WERI-Rb-1 (cell line): Measurements from ENCODE around the gene IRF9.

ENCODE experiments used
- DNase-seq: peaks from one replicate; pipeline ENCODE4 v3.0.0-alpha.2; 2020
- H3K27ac ChIP-seq: fragments of 250-450 bp; sonication (Bioruptor Pico); 2 replicates; pipeline ENCODE4 v1.5.1; 2020; ENCODE audit warnings: mild to moderate bottlenecking, moderate library complexity
- H3K27me3 ChIP-seq: fragments of 250-450 bp; sonication (Bioruptor Pico); 2 replicates; pipeline ENCODE4 v1.5.1; 2021; ENCODE audit warnings: mild to moderate bottlenecking, low read depth, moderate library complexity; ENCODE audit not compliant: insufficient read depth, severe bottlenecking
- H3K36me3 ChIP-seq: fragments of 250-450 bp; sonication (Bioruptor Pico); 2 replicates; pipeline ENCODE4 v1.5.1; 2020; ENCODE audit warnings: mild to moderate bottlenecking, moderate library complexity
- H3K4me3 ChIP-seq: 2 replicates; pipeline ENCODE4 v1.5.1; 2011; ENCODE audit warnings: low read depth, mild to moderate bottlenecking, control low read depth, low read length
- H3K9me3 ChIP-seq: fragments of 250-450 bp; sonication (Bioruptor Pico); 2 replicates; pipeline ENCODE4 v1.5.1; 2021; ENCODE audit warnings: mild to moderate bottlenecking, moderate library complexity; ENCODE audit not compliant: severe bottlenecking
- TF ChIP-seq, protein P1 (sequence below): IDR thresholded peaks from 2 replicates; pipeline ENCODE4 v1.5.1; 2011; ENCODE audit warnings: low read depth, mild to moderate bottlenecking, control low read depth, inconsistent platforms, low read length

The IRF9 gene

DNA sequence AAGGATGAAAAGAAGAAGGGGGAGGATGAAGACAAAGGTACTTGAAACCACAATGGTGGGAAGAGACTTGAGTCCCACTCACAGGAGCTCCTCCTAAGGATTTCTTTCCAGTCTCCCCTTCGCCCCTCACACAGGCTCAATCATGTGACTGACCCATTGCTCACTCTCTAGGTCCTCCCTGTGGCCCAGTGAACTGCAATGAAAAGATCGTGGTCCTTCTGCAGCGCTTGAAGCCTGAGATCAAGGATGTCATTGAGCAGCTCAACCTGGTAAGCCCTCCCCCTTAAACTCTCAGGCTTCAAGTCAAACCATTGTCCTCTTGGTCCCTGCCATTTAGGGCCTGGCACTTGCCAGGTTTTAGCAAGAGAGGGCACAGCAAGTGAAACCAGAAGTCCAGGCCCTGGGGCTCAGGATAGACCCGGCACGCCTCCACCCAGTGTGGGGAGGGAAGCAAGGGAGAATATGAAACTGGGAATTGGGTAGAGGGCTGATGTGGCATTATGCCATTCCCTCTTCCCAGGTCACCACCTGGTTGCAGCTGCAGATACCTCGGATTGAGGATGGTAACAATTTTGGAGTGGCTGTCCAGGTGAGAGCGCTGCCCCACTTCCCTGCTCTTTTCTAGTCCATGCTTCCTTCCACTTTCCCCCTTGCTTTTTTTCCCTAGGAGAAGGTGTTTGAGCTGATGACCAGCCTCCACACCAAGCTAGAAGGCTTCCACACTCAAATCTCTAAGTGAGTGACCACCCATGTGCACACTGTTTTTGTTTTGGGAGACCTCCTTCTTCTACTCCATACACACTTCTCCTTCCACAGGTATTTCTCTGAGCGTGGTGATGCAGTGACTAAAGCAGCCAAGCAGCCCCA is 23.3 kb upstream of the IRF9 start:
- Histone ChIP-seq H3K9me3 (no peaks in the 10 kb centered on the region), H3K27ac (no peak overlapping the region), H3K36me3 (peaks cover 28% of the 10 kb centered on the region), H3K4me3 (no peak overlapping the region), H3K27me3 (no peaks in the 10 kb centered on the region)
- no peak for DNase-seq
- TF ChIP-seq, protein P1, sequence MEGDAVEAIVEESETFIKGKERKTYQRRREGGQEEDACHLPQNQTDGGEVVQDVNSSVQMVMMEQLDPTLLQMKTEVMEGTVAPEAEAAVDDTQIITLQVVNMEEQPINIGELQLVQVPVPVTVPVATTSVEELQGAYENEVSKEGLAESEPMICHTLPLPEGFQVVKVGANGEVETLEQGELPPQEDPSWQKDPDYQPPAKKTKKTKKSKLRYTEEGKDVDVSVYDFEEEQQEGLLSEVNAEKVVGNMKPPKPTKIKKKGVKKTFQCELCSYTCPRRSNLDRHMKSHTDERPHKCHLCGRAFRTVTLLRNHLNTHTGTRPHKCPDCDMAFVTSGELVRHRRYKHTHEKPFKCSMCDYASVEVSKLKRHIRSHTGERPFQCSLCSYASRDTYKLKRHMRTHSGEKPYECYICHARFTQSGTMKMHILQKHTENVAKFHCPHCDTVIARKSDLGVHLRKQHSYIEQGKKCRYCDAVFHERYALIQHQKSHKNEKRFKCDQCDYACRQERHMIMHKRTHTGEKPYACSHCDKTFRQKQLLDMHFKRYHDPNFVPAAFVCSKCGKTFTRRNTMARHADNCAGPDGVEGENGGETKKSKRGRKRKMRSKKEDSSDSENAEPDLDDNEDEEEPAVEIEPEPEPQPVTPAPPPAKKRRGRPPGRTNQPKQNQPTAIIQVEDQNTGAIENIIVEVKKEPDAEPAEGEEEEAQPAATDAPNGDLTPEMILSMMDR: no peak

DNA sequence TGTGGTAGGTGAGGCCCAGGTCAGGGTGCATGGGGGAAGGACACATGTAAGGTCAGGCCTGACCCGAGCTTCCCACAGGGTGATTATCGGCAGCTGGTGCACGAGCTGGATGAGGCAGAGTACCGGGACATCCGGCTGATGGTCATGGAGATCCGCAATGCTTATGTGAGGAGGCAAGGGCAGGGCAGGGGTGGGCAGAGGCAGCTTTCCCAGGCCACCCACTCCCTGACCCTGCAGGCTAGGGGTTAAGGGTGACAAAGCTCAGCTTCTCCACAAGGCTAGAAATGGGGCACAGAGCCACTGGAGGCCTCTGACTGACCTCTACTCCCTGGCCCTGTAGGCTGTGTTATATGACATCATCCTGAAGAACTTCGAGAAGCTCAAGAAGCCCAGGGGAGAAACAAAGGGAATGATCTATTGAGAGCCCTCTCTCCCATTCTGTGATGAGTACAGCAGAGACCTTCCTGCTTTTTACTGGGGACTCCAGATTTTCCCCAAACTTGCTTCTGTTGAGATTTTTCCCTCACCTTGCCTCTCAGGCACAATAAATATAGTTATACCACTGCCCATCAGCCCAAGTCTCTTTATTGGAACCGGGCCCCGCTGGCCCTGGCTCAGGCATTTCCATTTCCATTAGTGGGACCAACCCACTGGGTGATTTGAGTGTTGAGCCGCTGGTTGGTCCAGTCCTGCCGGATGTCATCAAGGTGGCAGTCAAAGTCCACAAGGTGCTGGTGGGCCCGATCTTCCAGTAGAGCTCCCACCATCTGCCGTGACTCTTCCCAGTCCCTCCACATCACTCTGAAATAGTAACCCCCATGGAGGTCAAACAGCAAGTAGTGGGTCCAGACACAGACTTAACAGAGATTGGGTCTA is 22.4 kb upstream of the IRF9 start:
- TF ChIP-seq, protein P1: no peak
- H3K9me3 ChIP-seq: no peaks in the 10 kb centered on the region
- H3K27ac ChIP-seq: no peak overlapping the region
- DNase-seq: peak; percentile 50
- H3K36me3 ChIP-seq: peaks cover 31% of the 10 kb centered on the region
- H3K4me3 ChIP-seq: no peak overlapping the region
- no peaks in the 10 kb centered on the region for H3K27me3 ChIP-seq

DNA sequence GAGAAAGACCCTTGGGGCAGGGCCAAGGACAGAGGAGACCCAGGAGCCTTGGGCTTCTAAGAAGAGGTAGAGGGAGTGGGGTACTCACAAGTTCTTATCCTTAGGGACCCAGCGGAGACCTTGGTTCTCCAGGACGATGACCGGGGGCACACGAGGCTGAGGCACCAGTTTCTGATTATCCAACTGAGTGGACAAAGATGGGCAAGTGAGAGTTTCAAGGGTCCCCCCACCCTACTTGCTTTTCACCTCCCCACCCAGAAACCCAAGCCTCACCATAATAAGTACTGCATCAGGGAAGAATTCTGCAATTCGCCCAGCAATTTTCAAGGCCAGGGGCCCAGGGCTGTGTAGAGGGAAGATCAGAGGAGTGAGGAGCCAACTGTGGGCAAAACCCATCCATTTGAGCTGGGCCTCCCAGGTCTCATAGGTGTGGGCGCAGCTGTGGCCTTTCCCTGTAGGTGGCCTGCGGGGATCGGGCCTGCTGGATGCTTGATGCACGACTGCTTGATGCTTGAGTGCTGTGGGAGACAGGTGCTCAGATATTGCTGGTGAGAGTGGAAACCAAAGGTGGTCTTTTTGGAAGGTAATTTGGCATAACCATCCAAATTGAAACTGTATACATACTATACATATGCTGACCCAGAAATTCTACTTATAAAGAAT is 21.7 kb upstream of the IRF9 start:
- Histone ChIP-seq H3K9me3 (no peaks in the 10 kb centered on the region), H3K36me3 (peaks cover 38% of the 10 kb centered on the region), H3K27me3 (no peaks in the 10 kb centered on the region), H3K4me3 (peak overlapping the region; percentile 87), H3K27ac (peak overlapping the region; percentile 96; the same call in 1 of the 2 replicates)
- TF ChIP-seq, protein P1: peak; percentile 23; the same call in 1 of the 2 replicates
- peak; percentile 35 for DNase-seq

DNA sequence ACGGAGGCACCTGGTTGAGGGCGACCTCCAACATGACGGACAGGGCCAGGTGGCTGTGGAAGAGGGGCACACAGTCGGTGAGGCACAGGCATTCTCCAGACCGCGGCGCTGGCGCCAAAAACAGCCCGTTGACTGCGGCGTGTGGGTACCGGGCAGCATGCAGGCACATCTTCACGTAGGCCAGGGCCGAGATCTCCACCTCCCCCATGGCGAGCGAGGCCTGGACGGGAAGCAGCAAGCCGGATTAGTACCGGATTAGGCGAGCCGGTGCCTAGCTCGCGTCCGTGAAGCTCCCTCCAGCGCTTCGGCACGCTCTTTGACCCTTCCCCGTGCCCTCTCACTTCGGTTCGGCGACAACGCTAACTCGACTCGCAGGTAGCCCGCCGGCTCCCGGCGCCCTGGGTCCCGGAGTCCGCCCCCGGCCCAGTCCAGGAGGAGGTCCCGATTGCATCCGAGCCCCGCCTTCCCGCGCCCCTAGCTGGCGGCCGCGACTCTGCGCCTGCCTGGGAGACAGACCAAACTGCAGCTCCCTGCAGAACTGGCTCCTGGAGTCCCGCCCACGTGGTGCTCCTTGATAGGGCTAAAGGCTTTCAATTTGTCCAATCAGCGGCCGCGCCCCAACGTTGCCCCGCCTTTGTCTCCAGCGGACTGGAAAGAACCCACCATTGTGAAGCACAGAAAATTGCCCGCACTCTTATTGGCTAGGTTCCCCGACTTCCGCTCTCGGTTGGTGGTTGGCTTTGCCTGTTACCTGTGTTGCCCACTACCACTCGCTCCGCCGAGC is 19.8 kb upstream of the IRF9 start, which contains the start of gene EMC9:
EMC9 (minus strand) TSS at position 495 of the 784 bp plus-strand sequence; CDS start at position 208, 287 bp downstream.
- Histone ChIP-seq H3K27ac (peak within 1 kb of the TSS; percentile 96), H3K27me3 (no peaks in the 10 kb centered on the region), H3K9me3 (no peaks in the 10 kb centered on the region), H3K36me3 (peaks cover 44% of the 10 kb centered on the region), H3K4me3 (peak within 1 kb of the TSS; percentile 87)
- peak; percentile 100 for DNase-seq
- TF ChIP-seq, protein P1: peak; percentile 39

DNA sequence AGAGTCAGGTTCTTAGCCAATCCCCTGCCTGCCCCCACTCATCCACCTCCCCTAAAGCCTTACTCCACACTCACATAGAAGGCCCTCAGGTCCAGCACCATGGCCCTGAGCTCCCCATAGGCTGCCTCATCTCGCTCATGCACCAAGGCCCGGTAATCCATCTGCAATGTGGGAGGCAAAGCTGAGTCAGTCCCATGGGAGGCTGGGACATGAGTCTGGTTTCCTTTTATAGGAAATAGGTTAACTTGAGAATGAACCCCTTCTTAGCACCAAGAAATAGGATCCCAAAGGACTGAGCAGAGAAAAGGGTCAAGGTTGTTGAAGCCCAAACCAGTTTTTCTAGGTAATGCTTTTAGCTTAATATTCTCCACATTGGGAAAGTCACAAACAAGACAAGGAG is 17.6 kb upstream of the IRF9 start:
- Histone ChIP-seq H3K9me3 (no peaks in the 10 kb centered on the region), H3K4me3 (no peak overlapping the region), H3K27ac (no peak overlapping the region)

More for the DNA sequence above, 17.6 kb upstream of the IRF9 start:
- TF ChIP-seq, protein P1: no peak
- Histone ChIP-seq H3K36me3 (peaks cover 32% of the 10 kb centered on the region), H3K27me3 (no peaks in the 10 kb centered on the region)
- DNase-seq: no peak
